ENCODE results near the gene PTPRJ.

DNA sequence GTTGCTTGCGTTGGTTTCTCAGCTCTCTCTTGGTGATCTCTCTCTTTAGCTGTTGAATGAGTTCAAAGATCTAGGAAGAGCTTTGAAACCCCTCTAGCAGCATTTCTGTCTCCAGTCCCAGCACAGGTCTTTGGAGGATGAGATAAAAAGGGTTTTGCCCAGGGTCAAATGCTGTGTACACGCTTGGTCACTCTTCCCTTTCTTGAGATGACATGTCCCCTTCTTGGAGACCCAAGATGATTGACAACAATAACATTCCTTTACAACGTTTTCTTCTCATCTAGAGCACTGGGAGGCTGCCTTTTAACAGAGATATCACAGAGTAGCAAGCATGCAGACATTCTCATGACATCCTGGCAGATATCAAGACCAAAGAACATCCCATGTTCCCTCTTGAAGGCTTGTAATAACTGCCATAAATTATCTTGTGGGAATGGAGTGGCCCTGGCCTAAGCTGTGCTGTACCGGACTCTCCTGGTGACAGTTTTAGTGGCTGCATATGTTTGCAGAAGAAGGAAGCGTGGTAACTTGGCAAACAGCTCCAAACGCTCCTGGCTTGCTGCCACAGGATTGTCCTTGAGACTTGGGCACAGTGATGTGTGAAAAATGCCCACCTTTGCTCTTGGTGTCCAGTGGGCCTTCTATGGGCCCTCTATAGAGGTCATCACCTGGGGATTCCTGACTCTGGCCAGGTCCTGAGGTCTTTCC, 107.8 kb downstream of the PTPRJ start:
- TF ChIP-seq POLR2AphosphoS5 (IDR thresholded peaks at IDR 0.05; ENCODE audit: low read depth, low read length) = no peak
- no peak for TF ChIP-seq POLR2A (IDR thresholded peaks at IDR 0.05; ENCODE audit: low read depth, low read length)
- no peak for TF ChIP-seq TAF1 (IDR thresholded peaks at IDR 0.05; ENCODE audit: borderline replicate concordance, low read depth, low read length)

All from GM12892 (cell line).